GM19328 (cell line): ENCODE data around the gene MEGF10.

Experiments
- ATAC-seq: cut with Tn5 transposase; IDR thresholded peaks from one replicate; pipeline ENCODE4 v1.9.1; 2021; ENCODE audit warnings: mild to moderate bottlenecking, moderate library complexity; ENCODE audit not compliant: unreplicated experiment

Gene MEGF10

DNA sequence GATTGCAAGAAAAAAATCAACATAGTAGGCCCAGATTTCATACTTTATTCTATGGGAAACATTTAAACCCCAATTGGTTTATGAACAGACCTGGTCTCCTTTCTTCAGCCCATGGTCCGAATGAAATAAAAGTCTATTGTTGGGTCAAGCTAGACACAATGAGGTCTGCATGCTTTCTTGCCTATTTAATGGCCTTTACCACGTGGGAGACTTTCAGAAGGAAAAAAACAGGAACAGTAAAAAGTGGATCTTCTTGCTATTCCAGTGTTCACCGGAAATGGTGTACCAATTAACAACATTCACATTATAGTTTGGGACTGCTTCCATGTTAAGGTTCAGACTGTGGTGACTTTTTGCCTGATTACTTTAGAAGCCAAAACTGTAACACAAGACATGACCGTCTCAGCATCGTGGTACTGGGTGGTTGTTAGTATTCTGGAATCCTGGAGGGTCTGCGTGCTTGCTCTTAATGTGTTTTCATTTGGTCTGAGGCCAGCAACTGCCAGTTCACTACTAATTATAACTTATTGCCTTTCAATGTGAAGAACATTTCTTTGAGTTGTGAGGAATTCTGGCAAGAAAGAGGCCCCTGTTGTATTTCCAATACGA is 141.5 kb downstream of the MEGF10 start:
- ATAC-seq, result no peak

DNA sequence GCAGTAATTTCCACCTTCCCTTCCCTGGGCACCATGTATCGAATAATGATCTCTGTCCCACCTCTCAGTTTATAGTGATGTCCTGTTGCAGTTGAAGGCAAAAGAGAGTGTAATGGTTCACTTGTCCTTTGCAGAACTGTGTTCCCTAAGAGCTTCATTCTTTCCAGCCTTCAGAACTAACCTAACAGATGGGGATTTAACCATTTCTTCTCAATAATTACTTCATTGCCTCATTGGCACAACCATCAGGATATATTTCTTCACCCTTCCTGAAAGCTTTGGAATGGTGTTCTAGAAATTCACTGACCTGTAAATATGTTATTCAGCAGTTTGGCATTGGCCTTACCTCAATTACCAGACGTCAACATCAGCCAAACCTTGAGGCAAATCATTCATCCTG is 142.9 kb downstream of the MEGF10 start:
- ATAC-seq, result no peak

DNA sequence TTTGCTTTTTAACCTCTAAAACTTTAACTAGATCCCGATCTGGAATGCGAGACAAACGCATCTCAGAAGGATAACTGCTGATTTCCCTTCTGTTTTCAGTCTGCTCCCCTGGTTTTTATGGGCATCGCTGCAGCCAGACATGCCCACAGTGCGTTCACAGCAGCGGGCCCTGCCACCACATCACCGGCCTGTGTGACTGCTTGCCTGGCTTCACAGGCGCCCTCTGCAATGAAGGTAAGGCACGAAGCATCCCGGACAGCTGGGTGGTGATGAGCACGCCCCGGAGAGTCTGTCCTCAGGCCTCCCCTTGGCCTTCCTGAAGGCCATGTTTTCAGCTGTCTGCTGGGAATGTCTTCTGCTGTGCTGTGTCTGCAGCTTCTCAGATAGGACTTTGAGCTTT is 144.0 kb downstream of the MEGF10 start:
- ATAC-seq, result no peak

- no peak for ATAC-seq
Observed at GRCh38 chr5:127435821-127436220, 145.2 kb downstream of the MEGF10 start.

GRCh38 chr5:127439644-127440043 is 149.0 kb downstream of the MEGF10 start:
- no peak for ATAC-seq

- ATAC-seq, result no peak
Observed at GRCh38 chr5:127440831-127441230, 150.2 kb downstream of the MEGF10 start.

DNA sequence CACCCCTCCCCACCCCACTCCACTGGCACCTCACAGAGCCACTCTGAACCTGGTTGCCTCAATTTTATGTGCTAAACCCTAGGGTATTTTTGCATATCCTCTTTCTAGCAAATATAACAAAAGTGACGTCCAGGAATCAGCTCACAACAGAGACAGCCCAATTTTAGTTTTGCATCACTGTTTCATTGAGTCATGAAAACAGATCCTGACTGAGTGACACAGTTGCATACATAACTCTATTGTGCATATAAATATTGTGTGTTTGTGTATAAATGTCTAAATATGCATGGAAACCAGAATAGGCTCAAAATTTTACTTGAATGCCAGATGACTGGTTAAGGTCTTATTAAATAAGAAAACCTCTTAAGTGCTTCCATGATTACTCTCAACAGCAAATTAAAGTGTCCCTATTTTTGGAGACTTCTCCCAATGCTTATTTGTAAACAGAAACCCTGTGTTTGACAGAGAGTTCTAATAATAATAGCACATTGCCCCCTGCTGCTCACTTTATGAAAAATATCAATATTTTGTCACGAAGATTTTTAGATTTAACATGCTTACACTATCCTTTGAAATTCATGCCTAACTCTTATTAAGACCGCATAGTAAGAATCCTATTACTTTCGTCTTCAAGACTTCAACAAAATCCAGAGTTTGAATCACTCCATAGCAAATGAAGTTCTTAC is 151.3 kb downstream of the MEGF10 start:
- ATAC-seq, result no peak

- no peak for ATAC-seq
Observed at GRCh38 chr5:127444171-127444570, 153.6 kb downstream of the MEGF10 start.

- ATAC-seq, result no peak
Observed at GRCh38 chr5:127445328-127445727, 154.7 kb downstream of the MEGF10 start.

GRCh38 chr5:127446626-127447025 is 156.0 kb downstream of the MEGF10 start:
- no peak for ATAC-seq

GRCh38 chr5:127447827-127448226 is 157.2 kb downstream of the MEGF10 start:
- ATAC-seq, result no peak

GRCh38 chr5:127450046-127450445 is 159.4 kb downstream of the MEGF10 start:
- no peak for ATAC-seq

DNA sequence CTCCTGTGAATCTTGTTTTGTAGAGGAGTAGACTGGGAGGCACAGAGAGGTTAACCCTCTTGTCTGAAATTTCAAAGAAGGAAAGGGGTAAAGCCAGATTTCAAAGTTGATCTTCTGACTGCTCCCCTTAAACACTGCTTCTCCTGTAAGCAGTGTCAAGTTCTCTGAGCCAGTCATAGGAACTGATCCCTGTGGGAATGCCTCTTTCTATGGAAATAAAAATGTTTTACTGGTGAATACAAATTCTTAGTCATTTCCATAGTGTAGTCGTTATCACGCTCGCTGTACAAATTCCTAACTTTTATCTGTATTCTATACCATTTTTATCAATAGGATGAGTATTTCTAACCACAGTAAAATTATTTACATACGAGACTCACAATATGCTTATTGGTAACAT is 160.5 kb downstream of the MEGF10 start:
- no peak for ATAC-seq

GRCh38 chr5:127452626-127453025 is 162.0 kb downstream of the MEGF10 start:
- ATAC-seq, result no peak

GRCh38 chr5:127471211-127471610 is 180.6 kb downstream of the MEGF10 start:
- no peak for ATAC-seq

DNA sequence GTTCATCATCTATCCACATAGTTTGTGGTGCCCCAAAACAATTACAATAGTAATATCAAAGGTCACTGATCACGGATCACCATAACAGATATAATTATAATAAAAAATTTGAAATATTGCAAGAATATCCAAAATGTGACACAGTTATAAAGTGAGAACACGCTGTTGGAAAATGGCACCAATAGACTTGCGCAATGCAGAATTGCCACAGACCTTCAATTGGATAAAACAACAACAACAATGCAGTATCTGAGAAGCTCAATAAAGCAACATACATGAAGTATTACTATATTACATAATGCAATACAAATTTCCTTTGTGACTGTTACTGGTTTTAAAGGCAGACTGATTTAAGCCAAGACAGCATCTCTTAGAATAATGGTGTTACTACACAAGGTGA is 182.1 kb downstream of the MEGF10 start:
- ATAC-seq, result no peak

- ATAC-seq, result no peak
Observed at GRCh38 chr5:127486471-127486870, 195.9 kb downstream of the MEGF10 start.

GRCh38 chr5:127492854-127493738 is 202.5 kb downstream of the MEGF10 start:
- peak; percentile 79 for ATAC-seq

DNA sequence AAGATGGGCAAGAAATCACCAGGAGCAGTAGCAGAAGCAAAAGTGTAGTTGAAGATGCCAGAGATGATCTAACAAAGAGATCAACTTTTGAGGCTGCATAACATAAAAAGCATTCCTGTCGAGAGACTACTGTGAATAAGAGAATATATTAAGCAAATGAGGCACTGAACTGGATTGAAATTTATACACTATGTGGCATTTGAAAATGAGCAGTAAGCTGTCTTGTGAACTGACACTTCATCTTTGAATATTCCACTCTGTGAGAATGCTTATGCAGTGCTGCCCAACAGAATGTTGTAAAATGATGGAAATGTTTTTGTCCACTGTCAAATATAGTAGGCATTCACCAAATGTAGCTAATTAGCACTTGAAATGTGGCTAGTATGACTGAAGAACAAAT is 208.0 kb downstream of the MEGF10 start:
- ATAC-seq, result no peak

GRCh38 chr5:127505905-127506304 is 215.3 kb downstream of the MEGF10 start:
- no peak for ATAC-seq

DNA sequence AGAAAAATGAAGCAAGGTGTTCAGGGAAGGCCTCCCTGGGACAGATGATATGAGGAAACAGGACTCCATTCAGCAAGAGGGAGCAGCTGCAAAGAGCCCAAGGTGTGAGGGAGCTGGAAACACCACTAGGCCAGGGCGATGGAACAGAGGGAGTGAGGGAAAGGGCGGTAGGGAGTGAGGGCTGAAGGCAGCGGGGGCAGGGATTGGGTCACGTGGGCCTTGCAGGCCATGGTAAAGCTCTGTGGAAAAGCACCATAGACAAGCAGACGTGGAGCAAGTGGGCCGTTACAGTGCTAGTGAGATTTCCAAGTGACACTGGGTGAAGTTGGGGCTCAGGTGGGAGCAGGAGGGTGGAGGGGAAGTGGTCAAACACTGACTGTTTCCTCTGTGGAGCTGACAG is 216.0 kb downstream of the MEGF10 start:
- no peak for ATAC-seq
